HG03378 (cell line): ENCODE data around the gene PPP3CA.
A peak's percentile ranks its signal among the peaks of the same experiment; 100 is the strongest.

Experiments used
- ATAC-seq: cut with Tn5 transposase; IDR thresholded peaks from one replicate; pipeline ENCODE4 v1.9.1; 2021; ENCODE audit warnings: mild to moderate bottlenecking, moderate library complexity; ENCODE audit not compliant: unreplicated experiment

Gene PPP3CA

GRCh38 chr4:101289306-101289705 is 58.0 kb downstream of the PPP3CA start:
- ATAC-seq: no peak

GRCh38 chr4:101288365-101289145 is 58.8 kb downstream of the PPP3CA start:
- ATAC-seq: no peak

GRCh38 chr4:101287324-101287723 is 60.0 kb downstream of the PPP3CA start:
- no peak for ATAC-seq

GRCh38 chr4:101286663-101287062 is 60.7 kb downstream of the PPP3CA start:
- no peak for ATAC-seq

GRCh38 chr4:101285985-101286384 is 61.3 kb downstream of the PPP3CA start:
- no peak for ATAC-seq

GRCh38 chr4:101284546-101284945 is 62.8 kb downstream of the PPP3CA start:
- ATAC-seq: no peak

- ATAC-seq: no peak
Observed at GRCh38 chr4:101283434-101283833, 63.9 kb downstream of the PPP3CA start.

- peak; percentile 50 for ATAC-seq
Observed at GRCh38 chr4:101282076-101282844, 65.1 kb downstream of the PPP3CA start.

GRCh38 chr4:101280866-101281600 is 66.3 kb downstream of the PPP3CA start:
- no peak for ATAC-seq

GRCh38 chr4:101279377-101279871 is 67.9 kb downstream of the PPP3CA start:
- ATAC-seq: peak; percentile 76

- ATAC-seq: no peak
Observed at GRCh38 chr4:101277671-101278070, 69.7 kb downstream of the PPP3CA start.

- no peak for ATAC-seq
Observed at GRCh38 chr4:101276661-101277060, 70.7 kb downstream of the PPP3CA start.

- ATAC-seq: peak; percentile 76
Observed at GRCh38 chr4:101274888-101275752, 72.2 kb downstream of the PPP3CA start.

- no peak for ATAC-seq
Observed at GRCh38 chr4:101271516-101271915, 75.8 kb downstream of the PPP3CA start.

GRCh38 chr4:101269682-101270081 is 77.6 kb downstream of the PPP3CA start:
- ATAC-seq: no peak

GRCh38 chr4:101265816-101266172 is 81.5 kb downstream of the PPP3CA start:
- no peak for ATAC-seq

- no peak for ATAC-seq
Observed at GRCh38 chr4:101264993-101265815, 82.1 kb downstream of the PPP3CA start.

GRCh38 chr4:101264512-101264911 is 82.8 kb downstream of the PPP3CA start:
- no peak for ATAC-seq

- ATAC-seq: peak; percentile 38
Observed at GRCh38 chr4:101262683-101263082, 84.6 kb downstream of the PPP3CA start.

GRCh38 chr4:101259876-101260275 is 87.5 kb downstream of the PPP3CA start:
- peak; percentile 96 for ATAC-seq
